ENCODE measurements around the gene UBXN10.
A peak's percentile ranks its signal among the peaks of the same experiment; 100 is the strongest.

UBXN10 gene

GRCh38 chr1:20185834-20186782 lies at the start of gene UBXN10, which contains the start of gene PLA2G2C:
Gene UBXN10 (plus strand): TSS chr1:20186096. CDS start chr1:20190562, 4,466 bp downstream.
Gene PLA2G2C (minus strand): TSS chr1:20186518. CDS start chr1:20177363, 9,155 bp downstream.
- peak in 18 of 56 donors; percentile 9 to 55 (median 29) for DNase-seq

DNA sequence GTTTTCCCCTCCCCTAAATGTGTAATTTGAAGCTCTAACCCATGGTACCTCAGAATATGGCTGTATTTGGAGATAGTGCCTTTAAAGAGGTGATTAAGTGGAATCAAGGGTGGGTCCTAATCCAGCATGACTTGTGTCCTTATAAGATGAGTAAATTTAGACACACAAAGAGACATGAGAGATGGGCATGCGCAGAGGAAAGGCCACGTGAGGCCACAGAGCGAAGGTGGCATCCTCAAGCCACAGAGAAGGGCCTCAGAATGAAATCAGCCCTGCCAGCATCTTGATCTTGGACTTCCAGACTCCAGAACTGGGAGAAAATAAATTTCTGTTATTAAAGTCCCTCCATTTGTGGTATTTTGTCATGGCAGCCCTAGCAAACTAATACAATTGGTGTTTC lies 49.6 kb upstream of the UBXN10 start:
- DNase-seq: no peak

DNA sequence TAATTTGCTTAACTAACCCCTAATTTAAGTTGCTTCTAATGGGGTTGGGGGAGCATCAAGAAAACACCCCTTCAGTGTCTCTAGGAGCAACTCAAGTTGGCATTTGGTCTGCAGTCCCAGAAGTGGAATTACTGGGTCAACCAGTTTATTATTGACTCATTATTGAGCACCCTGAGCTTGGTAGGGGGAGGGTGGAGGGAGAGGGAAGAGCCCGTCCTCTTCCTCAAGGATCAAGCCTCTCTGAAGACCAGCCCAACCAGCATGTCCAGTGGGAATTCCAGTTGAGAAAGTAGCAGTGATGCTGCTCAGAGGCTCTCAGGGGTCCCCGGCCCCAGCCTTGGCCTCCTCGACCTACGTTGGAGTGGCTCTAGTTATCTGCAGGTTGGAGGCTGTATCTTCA lies 48.8 kb upstream of the UBXN10 start:
- no peak for DNase-seq

DNA sequence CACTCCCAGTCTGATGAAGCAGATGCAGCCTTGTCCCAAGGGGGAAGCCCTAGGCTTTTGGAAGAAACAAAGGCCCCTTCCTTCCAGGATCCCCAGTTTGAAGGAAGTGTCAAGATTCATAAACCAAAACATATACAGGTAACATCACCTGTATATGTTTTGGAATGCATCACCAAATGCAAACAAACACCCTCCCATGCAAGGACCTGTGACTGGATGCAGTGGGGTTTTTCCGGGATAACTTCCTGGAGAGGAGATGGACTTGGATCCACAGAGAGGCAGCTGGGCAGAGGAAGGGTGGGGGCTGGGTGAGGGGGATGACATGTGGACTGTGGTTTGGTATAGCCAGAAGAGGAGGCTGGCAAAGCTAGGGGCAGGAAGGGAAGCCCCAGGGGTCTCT lies 48.3 kb upstream of the UBXN10 start:
- no peak for DNase-seq

GRCh38 chr1:20138346-20138745 lies 47.5 kb upstream of the UBXN10 start:
- DNase-seq: no peak

DNA sequence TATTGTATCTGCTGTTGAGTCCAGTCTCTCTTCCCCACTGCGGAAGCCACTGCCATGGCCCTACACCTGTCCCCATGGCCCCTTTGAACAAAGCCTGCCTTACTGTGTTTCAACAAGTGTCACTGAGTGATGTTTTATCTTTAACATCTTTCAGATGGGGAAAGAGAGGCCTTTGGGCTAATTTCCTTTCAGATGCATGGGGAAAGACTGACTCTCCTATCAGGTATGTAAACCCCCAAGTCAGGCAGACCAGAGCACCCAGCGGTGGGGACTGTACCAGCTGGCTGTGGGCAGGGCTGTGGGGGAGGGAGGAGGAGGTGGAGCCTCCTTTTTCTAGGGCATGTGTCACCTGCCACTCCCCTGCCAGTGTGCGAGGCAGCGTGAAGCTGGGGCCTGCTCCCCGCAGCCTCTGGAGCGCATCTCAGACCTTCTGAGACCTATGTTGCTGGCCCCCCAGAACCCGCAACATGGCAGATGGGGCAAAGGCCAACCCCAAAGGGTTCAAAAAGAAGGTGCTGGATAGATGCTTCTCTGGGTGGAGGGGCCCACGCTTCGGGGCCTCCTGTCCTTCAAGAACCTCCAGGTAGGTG lies 46.8 kb upstream of the UBXN10 start, which contains the start of gene PLA2G2F:
Gene PLA2G2F, plus strand, starts transcription at position 363 of the 590 bp plus-strand sequence. Its CDS starts 105 bp downstream, at position 468.
- no peak for DNase-seq

DNA sequence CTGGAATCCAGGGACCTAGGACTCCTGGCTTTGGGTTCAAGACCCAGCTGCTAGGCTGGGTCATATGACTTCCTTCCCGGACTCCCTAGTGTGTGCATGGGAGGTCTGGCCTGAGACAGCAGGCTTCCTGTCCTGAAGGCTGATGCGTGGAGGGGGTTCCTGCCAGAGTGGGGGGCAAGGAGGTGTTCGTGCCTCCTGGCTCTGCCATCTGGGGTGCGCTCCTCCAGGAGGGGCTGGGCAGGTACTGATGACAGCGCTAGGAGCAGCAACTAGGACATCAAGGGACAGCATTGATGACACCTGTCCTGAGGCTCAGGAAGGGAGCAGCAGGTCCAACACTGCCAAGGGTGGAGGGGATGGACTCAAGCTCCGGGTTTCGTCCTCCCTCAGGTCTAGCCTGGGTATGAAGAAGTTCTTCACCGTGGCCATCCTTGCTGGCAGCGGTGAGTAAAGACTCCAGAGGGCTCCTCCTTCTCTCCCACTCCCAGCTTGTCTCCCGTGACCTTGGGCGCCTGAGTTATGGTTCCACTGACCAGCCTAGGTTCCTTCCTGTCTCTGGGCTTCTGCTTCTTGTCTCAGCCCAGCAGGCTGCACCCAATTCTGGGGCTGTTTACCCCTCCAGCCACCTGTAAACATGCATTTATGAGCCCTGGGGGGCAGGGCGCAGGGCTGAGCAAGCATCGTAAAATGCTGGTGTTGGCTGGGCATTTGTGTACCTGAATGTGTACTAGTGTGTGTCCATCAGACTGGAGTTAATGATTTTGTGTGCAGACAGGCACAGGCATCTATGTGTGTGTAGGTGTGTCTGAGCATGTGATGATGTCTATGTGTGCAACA lies 45.9 kb upstream of the UBXN10 start:
- DNase-seq: no peak

- DNase-seq: no peak
These were observed 44.9 kb upstream of the UBXN10 start for GRCh38 chr1:20141001-20141400.

GRCh38 chr1:20141466-20141865 lies 44.4 kb upstream of the UBXN10 start:
- no peak for DNase-seq

DNA sequence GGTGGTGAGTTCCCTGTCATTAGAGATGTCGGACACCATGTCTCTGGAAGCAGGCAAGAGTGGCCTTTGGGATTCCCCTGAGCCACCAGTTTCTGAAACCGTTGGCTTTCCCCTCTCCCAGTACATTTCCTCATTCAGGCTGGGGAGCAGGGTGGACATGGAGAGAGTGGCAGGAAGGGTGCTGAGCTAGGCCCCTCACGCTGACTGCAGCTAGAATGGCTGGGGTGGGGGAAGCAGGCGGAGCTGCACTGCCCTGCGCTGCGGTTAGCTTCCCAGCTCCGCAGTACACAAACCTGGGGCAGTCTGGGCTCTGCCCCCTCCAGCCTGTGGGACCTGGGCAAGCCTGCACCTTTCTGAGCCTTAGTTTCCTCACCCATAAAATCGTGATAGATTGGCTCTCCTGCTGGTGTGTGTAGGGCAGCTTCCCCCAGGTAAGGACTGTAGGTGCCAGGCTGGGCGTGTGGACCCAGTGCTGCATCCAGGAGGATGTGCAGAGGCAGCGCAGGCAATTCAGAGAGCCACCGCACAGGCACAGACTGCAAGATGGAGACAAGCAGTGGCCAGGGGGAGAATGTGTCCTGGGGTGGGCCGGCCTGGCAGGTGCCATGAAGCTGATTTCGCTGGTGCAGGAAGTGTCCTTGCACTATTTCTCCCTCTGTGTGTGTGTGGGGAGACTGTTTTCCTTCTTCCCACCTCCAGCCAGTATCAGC lies 43.7 kb upstream of the UBXN10 start:
- DNase-seq: no peak

- DNase-seq: no peak
These were observed 42.6 kb upstream of the UBXN10 start for GRCh38 chr1:20143318-20143717.

- no peak for DNase-seq
These were observed 41.9 kb upstream of the UBXN10 start for GRCh38 chr1:20143734-20144565.

GRCh38 chr1:20147846-20148570 lies 37.9 kb upstream of the UBXN10 start:
- no peak for DNase-seq

DNA sequence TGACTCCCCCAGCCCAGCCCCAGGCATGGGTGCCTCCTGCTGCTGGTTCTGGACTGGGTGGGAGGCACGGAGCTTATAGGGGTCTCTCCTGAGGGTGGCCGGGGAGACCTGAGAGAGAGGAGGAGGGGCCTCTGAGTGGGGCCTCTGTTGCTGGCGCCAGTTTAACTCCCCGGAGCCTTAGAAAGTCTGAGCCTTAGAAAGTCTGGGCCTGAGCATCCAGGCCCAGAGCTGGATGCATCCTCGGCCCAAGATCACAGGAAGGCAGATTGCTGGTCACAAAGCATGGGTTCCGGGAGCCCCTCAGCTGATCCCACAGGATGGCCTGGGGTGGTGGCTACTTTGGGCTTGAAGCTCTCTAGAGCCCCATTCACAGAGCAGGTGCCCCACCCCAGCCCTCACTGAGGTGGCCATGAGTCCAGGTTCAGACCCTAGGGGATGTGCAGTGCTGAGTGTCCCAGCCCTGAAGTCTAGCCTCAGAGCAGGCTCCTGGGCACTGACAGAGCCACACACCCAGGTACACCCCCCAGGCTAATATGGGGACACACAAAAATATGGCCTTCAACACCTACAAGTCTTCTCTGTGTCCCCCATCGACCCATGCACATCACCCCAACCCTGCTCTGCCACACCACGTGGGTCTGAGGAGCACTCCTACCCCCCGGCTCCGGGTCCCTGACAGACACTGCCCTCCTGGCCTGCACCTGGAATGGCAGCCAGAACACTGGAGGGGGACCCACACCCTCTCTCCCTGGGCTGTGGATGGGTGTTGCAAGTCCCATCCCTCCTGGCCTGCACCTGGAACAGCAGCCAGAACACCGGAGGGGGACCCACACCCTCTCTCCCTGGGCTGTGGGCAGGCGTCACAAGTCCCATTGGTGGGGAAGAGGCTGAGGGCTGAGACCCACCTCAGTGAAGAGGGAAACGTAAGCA lies 37.1 kb upstream of the UBXN10 start:
- no peak for DNase-seq

DNA sequence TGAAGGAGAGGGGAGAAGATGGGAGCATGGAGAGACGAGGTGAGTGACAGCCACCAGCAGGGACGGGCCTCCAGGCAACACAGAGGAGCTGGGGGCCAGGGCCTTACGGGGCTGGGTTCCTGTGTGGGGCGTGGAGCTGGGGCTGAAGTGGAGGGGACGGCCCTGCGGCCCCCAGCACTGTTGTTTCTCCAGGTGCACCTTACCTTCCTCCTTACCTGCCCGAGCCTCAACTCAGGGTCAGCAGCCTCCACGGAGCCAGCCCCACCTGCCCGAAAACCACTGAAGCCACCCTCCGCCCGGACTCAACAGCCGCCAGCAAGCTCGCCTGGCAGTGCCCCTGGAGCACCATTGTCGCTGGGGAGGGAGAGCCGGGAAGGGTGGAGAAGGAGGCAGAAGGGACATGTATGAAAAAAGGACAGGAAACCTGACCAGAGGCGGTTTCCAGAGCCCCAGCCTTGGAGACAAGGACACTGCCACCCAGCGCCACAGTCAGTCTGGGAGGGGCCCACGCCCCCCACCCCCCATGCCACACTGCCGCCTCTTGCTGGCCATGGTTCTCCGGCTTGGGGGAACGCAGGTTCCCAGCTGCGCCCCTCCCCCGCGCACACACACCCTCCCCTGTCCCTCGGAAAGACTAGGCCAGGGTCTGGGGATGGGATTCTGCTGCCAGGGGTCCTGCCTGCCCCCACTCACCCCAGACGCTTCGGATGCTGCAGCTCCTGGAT lies 36.1 kb upstream of the UBXN10 start:
- DNase-seq: no peak

DNA sequence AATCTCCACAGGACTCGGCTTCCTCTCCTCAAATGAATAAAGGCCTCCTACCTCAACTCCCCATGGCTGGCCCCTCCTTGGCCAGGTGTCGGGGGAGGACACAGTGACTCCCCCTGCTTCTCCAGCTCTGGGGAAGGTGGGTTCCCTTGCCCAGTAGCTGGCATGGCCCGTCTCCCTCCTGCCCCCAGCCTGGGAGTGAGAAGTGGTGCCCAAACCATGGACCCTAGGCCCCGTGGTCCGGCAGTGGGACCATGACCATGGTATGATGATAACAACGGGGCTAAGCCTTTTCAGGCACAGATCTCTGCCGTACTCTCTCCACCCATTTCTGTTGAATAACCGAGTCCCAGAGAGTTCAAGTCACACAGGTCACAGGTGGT lies 35.6 kb upstream of the UBXN10 start:
- DNase-seq: no peak

GRCh38 chr1:20150969-20151368 lies 34.9 kb upstream of the UBXN10 start:
- no peak for DNase-seq

Measured in amygdala (tissue), 56 donors.